SK-N-SH treated with all-trans-retinoic acid at 6 μM for 48 hours (cell line): ENCODE measurements around the gene EMC10.
"Not testable (repeated sequence)": the region's sequence is repeated elsewhere in the genome, so short reads cannot be mapped to it uniquely, and the experiment has no call there.

ENCODE experiments used
- CREB5 ChIP-seq: fragments of 250-450 bp; sonication (Bioruptor Pico); IDR thresholded peaks from 2 replicates; pipeline ENCODE4 v1.5.1; 2020; ENCODE audit warnings: low read depth, mild to moderate bottlenecking, moderate library complexity
- CSRNP3 ChIP-seq: fragments of 250-450 bp; sonication (Bioruptor Pico); IDR thresholded peaks from 2 replicates; pipeline ENCODE4 v1.5.1; 2021; ENCODE audit warnings: mild to moderate bottlenecking, moderate library complexity
- ESRRG ChIP-seq: fragments of 250-450 bp; sonication (Bioruptor Pico); IDR thresholded peaks from 2 replicates; pipeline ENCODE4 v1.6.1; 2021; ENCODE audit warnings: mild to moderate bottlenecking
- GLIS3 ChIP-seq: fragments of 250-450 bp; sonication (Bioruptor Pico); IDR thresholded peaks from 2 replicates; pipeline ENCODE4 v1.5.0; 2020; ENCODE audit warnings: mild to moderate bottlenecking, moderate library complexity
- PATZ1 ChIP-seq: fragments of 250-450 bp; sonication (Bioruptor Pico); IDR thresholded peaks from 2 replicates; pipeline ENCODE4 v1.8.0; 2020; ENCODE audit warnings: mild to moderate bottlenecking, moderate library complexity, borderline replicate concordance
- PPARA ChIP-seq: fragments of 250-450 bp; sonication (Bioruptor Pico); IDR thresholded peaks from 2 replicates; pipeline ENCODE4 v1.5.0; 2020; ENCODE audit warnings: mild to moderate bottlenecking, borderline replicate concordance
- TOX ChIP-seq: fragments of 250-450 bp; sonication (Bioruptor Pico); IDR thresholded peaks from 2 replicates; pipeline ENCODE4 v1.8.0; 2021; ENCODE audit warnings: mild to moderate bottlenecking, moderate library complexity, borderline replicate concordance
- ZFP3 ChIP-seq: fragments of 250-450 bp; sonication (Bioruptor Pico); IDR thresholded peaks from 2 replicates; pipeline ENCODE4 v1.5.0; 2020; ENCODE audit warnings: mild to moderate bottlenecking, moderate library complexity

- TF ChIP-seq GLIS3 (CRISPR knock-in tag); TOX (CRISPR knock-in tag); CREB5; PPARA (CRISPR knock-in tag); ZFP3; CSRNP3 (CRISPR knock-in tag); PATZ1 (CRISPR knock-in tag); ESRRG (CRISPR knock-in tag): not testable (repeated sequence)
Observed at GRCh38 chr19:50439130-50439529, 37.2 kb upstream of the EMC10 start.
